HG03064 (cell line): ENCODE measurements around the gene CELF1.
"Not testable (repeated sequence)": the region's sequence is repeated elsewhere in the genome, so short reads cannot be mapped to it uniquely, and the experiment has no call there.

ENCODE experiments used
- ATAC-seq: cut with Tn5 transposase; IDR thresholded peaks from one replicate; pipeline ENCODE4 v1.9.1; 2021; ENCODE audit warnings: low read depth; ENCODE audit not compliant: unreplicated experiment

Gene CELF1

GRCh38 chr11:47577460-47578041, 24.6 kb upstream of the CELF1 start:
- ATAC-seq = no peak

- no peak for ATAC-seq
Observed at GRCh38 chr11:47573321-47573720, 20.4 kb upstream of the CELF1 start.

GRCh38 chr11:47572715-47573255, 19.9 kb upstream of the CELF1 start:
- ATAC-seq = no peak

DNA sequence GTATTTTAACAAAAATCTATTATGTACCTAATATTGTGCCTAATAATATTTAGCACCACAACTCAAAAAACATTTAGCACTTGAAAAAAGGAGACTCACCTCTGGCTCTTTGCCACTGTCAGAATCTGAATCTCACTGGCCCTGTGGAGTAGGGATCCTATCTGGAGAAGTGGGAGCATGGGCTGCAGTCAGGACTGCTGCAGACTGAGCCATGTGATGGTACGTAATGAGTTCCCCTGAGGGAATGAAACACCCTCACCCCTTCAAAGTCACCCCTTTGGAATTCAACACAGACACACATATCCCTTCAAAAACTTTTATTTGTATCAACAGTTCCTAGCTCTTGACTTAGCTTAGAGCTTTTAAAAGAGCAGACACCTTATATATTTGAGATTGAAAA, 19.0 kb upstream of the CELF1 start:
- no peak for ATAC-seq

DNA sequence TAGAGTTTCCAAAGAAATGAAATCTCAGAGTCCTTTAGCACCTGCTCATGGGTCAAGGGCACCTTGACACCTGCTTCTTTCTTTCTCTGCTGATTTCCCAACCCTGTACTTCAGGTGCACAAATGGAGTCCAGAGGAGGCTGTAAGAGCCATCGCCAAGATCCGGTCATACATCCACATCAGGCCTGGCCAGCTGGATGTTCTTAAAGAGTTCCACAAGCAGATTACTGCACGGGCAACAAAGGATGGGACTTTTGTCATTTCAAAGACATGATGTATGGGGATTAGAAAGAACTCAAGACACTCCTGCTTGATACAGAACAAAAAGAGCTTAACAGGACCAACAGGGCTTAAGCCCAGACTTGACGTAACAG, 18.4 kb upstream of the CELF1 start:
- ATAC-seq = no peak

DNA sequence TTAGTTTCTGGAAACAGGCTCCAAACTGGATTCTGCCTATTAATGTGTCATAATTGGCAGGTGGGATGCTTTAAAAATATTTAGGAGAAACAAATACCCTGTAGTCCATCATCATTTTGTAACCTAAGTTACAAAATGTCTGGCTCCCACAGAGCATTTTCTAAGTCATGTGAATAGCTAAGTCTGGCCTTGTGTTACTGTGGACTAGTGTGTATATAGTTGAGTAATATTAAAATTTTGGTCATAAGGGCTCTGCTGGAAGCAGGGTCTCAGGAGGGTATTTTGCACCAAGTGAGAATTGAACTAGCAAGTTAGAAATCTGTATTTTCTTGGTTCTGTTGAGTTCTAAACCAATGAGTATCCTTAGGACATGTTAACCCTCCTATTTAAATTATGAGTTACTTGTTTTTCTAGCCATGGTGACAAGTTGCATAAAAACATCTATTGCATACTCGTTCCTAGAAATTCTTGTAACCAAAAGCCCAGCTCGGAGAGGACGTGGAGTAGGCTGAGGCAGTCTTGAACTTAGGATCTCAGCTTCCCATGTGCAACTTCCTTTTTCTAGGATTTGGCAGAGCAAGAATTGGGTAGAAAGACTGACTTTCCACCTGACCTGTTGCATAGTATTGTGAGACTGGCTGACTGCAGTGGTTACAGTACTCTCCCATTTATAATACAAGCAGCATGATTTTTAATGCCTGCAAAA, 17.9 kb upstream of the CELF1 start:
- no peak for ATAC-seq

GRCh38 chr11:47569646-47570045, 16.7 kb upstream of the CELF1 start:
- ATAC-seq = no peak

DNA sequence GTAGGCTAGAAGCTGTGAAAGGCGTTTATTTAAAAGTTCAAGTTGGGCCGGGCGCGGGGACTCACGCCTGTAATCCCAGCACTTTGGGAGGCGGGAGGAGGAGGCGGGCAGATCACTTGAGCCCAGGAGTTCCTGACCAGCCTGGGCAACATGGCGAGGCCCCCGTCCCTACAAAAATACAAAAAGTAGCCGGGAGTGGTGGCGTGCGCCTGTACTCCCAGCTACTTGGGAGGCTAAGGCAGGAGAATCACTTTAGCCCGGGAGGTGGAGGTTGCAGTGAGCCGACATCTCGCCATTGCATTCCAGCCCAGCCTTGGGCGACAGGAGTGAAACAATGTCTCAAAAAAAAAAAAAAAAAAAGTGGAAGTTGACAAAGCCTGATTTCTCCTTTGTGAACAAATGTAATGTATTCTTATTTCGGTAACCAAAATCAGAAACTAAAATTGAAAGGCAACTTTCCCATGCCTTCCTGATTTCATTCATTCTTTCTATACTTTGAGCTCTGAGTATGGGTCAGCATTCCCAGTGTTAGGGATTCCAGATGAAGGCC, 13.3 kb upstream of the CELF1 start:
- no peak for ATAC-seq

DNA sequence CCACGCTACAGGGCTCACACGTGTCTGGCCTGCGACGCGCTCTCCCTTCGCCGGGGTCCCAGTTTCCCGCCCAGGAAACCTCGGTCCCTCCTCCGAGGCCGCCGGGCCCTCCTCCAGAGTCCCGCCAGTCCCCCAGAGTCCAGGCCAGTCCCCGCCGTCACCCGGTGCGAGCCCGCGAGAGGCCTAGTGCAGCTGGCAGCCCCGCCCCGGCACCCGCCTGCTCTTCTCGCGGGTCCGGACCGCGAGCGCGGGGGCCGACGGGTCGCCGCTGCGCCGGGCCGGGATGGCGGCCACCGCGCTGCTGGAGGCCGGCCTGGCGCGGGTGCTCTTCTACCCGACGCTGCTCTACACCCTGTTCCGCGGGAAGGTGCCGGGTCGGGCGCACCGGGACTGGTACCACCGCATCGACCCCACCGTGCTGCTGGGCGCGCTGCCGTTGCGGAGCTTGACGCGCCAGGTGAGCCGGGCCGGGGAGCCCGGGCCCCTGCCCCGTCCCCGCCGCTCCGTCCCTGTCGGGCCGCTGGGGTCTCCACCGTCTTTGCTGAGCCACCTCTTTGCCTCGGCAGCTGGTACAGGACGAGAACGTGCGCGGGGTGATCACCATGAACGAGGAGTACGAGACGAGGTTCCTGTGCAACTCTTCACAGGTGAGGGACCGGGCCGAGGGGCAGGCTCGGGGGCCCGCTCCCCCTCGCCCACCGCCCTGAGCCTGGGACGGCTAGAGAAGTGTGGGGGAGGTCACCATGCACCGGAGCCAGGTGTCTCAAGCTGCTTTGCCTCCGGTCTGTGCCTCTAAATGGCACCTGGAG, 12.6 kb upstream of the CELF1 start, which contains the start of gene PTPMT1:
Gene PTPMT1, plus strand, starts transcription at position 260 of the 809 bp plus-strand sequence. Its CDS starts 24 bp downstream, at position 284.
- peak; percentile 91 for ATAC-seq

- no peak for ATAC-seq
Observed at GRCh38 chr11:47564933-47565339, 12.0 kb upstream of the CELF1 start.

DNA sequence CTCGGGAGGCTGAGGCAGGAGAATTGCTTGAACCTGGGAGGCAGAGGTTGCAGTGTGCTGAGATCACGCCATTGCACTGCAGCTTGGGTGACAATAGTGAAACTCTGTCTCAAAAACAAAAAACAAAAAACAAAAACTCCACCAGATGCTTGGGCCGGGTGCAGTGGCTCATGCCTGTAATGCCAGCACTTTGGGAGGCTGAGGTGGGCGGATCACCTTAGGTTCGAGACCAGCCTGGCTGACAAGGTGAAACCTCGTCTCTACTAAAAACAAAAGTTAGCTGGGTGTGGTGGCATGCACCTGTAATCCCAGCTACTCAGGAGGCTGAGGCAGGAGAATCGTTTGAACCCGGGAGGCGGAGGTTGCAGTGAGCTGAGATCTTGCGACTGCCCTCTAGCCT, 11.4 kb upstream of the CELF1 start:
- ATAC-seq = not testable (repeated sequence)

- not testable (repeated sequence) for ATAC-seq
Observed at GRCh38 chr11:47562393-47562792, 9.5 kb upstream of the CELF1 start.

DNA sequence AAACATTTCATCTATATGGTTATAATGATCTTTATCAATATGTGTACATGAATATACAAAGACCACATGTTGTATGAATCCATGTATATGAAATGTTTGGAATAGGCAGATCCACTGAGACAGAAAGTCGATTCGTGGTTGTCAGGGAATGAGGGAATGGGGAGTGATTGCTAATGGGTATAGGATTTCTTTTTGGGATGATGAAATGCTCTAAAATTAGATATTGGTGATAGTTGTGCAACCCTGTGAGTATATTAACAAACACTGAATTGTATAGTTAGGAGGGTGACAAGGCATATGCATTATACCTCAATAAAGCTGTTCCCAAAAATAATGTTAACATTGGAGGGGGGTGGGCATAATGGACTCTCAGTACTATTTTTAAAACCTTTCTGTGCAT, 7.5 kb upstream of the CELF1 start:
- ATAC-seq = no peak

DNA sequence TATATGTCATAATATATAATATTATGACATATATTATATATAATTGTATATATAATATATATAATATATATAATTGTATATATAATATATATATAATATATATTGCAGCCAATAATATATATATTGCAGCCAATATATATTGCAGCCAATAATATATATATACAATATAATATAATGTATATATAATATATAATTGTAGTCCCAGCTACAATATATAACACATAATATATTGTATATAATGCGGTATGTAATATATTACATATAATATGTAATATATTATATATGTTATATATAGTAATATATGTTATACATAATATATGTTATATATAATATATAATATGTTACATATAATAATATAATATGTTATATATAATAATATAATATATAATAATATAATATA, 5.8 kb upstream of the CELF1 start:
- ATAC-seq = no peak

DNA sequence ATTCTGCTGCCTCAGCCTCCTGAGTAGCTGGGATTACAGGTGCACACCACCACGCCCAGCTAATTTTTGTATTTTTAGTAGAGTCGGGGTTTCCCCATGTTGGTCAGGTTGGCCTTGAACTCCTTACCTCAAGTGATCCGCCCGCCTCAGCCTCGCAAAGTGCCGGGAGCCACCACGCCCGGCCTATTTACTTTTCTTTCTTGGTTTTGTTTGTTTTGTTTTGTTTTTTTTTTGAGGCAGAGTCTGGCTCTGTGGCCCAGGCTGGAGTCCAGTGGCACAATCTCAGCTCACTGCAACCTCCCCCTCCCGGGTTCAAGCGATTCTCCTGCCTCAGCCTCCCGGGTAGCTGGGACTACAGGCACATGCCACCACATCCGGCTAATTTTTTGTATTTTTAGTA, 4.1 kb upstream of the CELF1 start:
- ATAC-seq = not testable (repeated sequence)

DNA sequence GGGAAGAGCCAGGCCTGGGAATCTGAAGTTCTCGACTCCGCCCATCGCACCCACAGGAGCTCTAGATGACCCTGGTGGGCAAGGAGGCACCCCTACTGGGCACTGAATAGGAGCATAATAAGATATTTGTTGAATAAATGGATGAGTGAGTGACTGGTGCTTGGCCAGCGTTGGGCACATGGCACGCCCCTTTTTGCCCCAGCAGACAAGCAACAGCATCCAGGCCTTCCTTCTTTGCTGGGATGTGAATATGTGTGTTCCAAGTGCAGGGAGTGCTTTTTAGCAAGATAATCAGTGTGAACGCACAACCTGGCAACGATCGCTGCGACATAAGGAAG, 443 bp upstream of the CELF1 start:
- peak; percentile 23 for ATAC-seq

DNA sequence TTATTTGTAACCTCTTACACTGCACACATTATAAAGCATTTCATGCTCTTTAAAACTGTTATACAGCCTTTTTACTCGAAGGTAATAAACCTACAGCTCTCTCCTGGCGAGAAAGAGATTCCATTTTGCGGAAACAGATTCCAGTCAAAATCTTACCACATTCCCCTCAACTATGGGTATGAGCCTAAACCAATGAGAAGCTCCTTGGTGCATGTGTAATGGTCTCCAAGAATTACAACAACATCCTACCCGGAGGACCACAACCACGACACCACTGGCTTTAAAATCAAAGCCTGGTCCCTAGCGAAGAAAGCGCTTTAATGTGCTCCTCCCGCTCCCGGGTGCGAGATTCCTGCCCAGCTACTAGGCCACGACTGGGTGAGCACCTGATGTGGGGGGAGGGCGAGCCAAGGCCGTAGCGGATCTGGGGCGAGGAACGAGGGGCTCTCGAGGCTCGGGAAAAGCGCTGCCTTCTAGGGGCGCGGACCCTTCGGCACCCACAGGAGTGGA, 821 bp downstream of the CELF1 start:
- ATAC-seq = no peak

GRCh38 chr11:47551086-47551485, 1.8 kb downstream of the CELF1 start:
- no peak for ATAC-seq

DNA sequence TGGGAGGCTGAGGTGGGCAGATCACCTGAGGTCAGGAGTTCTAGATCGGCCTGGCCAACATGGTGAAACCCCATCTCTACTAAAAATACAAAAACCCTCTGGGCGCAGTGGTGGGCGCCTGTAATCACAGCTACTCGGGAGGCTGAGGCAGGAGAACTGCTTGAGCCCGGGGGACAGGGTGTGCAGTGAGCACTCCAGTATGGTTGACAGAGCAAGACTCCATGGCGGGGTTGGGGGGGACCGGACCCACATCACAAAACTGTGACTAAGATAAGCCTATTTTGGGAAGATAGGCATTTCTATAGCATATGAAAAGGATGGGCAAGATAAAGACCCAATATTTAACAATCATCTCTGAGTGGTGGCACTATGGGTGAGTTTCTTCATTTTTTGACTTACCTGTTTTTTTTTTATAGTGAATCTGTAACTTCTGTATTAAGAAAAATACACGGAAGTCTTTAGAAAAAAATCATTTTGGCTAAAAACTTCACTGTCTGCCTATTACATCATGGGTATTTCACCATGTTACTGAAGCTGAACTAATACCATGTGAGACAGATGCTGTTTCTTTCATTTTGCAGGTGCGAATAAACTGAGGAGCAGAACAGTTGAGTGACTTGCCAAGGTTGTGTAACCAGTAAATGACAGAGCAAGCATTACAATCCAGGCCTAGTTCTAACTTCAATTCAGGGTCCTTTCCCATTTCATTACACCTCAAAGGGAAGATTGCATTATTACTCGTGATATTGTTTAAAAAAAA, 2.5 kb downstream of the CELF1 start:
- no peak for ATAC-seq

DNA sequence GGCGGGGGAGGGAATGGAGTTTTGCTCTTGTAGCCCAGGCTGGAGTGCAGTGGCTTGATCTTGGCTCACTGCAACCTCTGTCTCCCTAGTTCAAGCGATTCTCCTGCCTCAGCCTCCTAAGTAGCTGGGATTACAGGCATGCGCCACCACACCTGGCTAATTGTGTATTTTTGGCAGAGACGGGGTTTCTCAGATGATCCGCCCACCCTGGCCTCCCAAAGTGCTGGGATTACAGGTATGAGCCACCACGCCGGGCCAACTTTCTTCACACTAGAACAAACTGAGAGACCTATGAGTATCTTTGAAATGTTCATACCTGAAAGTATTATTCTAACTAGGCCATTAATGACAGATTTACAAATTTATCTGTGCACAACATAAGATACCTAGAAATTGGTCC, 6.7 kb downstream of the CELF1 start:
- ATAC-seq = not testable (repeated sequence)
